ENCODE results near the gene SLF1.
"Not testable (repeated sequence)": the region's sequence is repeated elsewhere in the genome, so short reads cannot be mapped to it uniquely, and the experiment has no call there.

Gene SLF1

DNA sequence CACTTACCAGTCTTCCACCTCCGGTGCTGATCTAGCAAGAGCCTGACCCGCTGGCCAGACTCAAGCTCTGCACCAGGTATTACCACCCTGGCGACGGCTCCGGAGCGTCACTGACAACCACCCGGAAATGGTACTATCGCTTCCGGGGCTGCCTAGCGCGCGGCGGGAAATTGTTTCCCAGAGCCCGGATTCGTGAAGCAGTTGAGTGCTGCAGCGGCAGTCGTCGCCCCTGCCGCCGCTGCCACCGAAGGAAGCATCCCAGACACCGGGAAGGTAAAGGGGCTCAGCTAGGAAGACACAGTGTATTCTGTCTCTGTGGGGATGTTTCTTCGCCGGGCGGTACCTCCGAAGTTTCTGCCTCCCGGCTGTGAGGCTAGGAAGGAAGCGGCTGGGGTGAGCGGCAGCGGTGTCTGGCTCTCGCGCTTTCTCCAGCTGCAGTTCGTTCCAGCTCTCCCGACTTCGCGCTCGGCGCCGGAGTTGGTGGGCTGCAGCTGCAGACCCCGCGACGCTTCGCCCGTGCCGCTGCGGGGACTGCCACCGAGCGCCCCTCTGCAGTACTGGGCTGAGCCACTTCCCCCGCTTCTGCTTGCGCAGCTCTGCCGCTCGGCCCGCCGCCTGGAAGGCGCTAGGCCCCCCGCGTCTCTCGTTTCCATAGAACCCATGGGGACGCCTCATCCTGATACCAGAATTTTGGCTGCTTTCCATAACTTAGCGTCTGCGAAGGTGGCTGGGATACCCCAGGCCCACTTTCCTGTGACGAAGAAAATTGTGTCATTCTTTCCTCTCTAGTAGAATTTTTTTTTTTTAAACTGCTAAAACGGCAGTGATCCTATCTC is at the start of gene SLF1, which contains the start of gene KIAA0825:
TSS of gene SLF1 (plus strand) at position 177 of the 836 bp plus-strand sequence. CDS start 10,142 bp downstream, outside the sequence.
TSS of gene KIAA0825 (minus strand) at position 112 of the 836 bp plus-strand sequence. CDS start 81,478 bp downstream, outside the sequence.
- TF ChIP-seq CTCF (IDR thresholded peaks at IDR 0.05; ENCODE audit: low read depth, low read length, missing control alignments) = no peak
- H3K4me3 ChIP-seq (ENCODE audit: low read depth, low read length) = peak within 1 kb of the TSS; percentile 83
- in situ Hi-C loops (cut with HindIII; ENCODE audit: low sequenced_read_pairs) = no loop called here
- peak; percentile 75 for DNase-seq (ENCODE audit: low read depth)

DNA sequence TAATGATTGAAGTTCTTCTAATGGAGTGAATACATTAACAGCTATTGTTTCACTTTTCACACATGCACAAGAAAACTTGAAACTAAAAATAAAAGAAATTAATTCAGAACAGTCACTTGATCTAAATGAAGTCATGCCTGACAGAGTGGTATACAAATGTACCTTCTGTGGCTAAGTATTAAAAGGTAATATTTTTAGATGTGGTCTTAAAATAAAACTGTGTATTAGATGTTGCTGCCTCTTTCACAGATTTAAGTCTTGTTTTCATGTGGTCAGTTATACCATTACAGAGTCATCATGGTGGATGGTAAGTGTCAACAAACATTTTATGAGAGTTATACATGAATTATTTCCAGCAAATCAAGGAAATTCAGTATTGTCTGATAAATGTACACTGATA is 47.1 kb upstream of the SLF1 start:
- DNase-seq (ENCODE audit: low read depth) = no peak
- in situ Hi-C loops (cut with HindIII; ENCODE audit: low sequenced_read_pairs) = no loop called here
- H3K4me3 ChIP-seq (ENCODE audit: low read depth, low read length) = no peak overlapping the region
- no peak for TF ChIP-seq CTCF (IDR thresholded peaks at IDR 0.05; ENCODE audit: low read depth, low read length, missing control alignments)

GRCh38 chr5:94573349-94573748 is 45.1 kb upstream of the SLF1 start:
- in situ Hi-C loops (cut with HindIII; ENCODE audit: low sequenced_read_pairs); H3K4me3 ChIP-seq (ENCODE audit: low read depth, low read length); DNase-seq (ENCODE audit: low read depth): not testable (repeated sequence)

DNA sequence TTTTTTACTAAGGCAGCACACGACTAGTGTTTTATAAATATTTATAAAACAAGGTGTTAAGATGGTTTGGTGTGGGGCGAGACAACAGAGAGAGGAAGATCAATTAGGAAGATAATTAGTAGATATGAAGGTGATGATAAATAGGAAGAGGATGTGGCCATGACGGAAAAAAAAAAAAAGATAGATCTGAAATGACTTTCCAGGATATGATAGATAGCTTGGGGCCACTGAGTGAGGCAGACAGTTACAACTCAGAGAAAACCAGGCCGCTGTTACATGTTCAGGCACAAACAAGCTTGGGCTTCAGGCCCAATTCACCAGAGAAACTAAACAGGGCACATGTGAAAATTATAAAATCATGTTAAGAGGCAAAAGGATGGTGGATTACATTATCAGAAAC is 43.3 kb upstream of the SLF1 start:
- no peak for DNase-seq (ENCODE audit: low read depth)
- no peak overlapping the region for H3K4me3 ChIP-seq (ENCODE audit: low read depth, low read length)
- TF ChIP-seq CTCF (IDR thresholded peaks at IDR 0.05; ENCODE audit: low read depth, low read length, missing control alignments) = no peak
- in situ Hi-C loops (cut with HindIII; ENCODE audit: low sequenced_read_pairs) = no loop called here

GRCh38 chr5:94577466-94578245 is 40.8 kb upstream of the SLF1 start:
- TF ChIP-seq CTCF (IDR thresholded peaks at IDR 0.05; ENCODE audit: low read depth, low read length, missing control alignments) = no peak
- in situ Hi-C loops (cut with HindIII; ENCODE audit: low sequenced_read_pairs) = no loop called here
- no peak overlapping the region for H3K4me3 ChIP-seq (ENCODE audit: low read depth, low read length)
- peak; percentile 44 for DNase-seq (ENCODE audit: low read depth)

GRCh38 chr5:94595281-94595840 is 23.1 kb upstream of the SLF1 start:
- in situ Hi-C loops (cut with HindIII; ENCODE audit: low sequenced_read_pairs) = no loop called here
- no peak for TF ChIP-seq CTCF (IDR thresholded peaks at IDR 0.05; ENCODE audit: low read depth, low read length, missing control alignments)
- DNase-seq (ENCODE audit: low read depth) = no peak
- H3K4me3 ChIP-seq (ENCODE audit: low read depth, low read length) = no peak overlapping the region

Data from astrocyte of the cerebellum (primary cell).